ENCODE measurements around the gene TRMT10B.
"Not testable (repeated sequence)": the region's sequence is repeated elsewhere in the genome, so short reads cannot be mapped to it uniquely, and the experiment has no call there.

TRMT10B gene

GRCh38 chr9:37800631-37801286, 47.2 kb downstream of the TRMT10B start, which contains the start of gene DCAF10:
TSS of gene DCAF10 (plus strand) at chr9:37800797. CDS start at chr9:37800867, 70 bp downstream.
- DNase-seq (ENCODE audit: low spot score), result peak; percentile 97

GRCh38 chr9:37801287-37801850, 47.8 kb downstream of the TRMT10B start:
- DNase-seq (ENCODE audit: low spot score), result peak; percentile 69

GRCh38 chr9:37801959-37802711, 48.5 kb downstream of the TRMT10B start:
- no peak for DNase-seq (ENCODE audit: low spot score)

- DNase-seq (ENCODE audit: low spot score), result no peak
These were observed 52.7 kb downstream of the TRMT10B start for GRCh38 chr9:37806271-37806670.

GRCh38 chr9:37809676-37810075, 56.1 kb downstream of the TRMT10B start:
- not testable (repeated sequence) for DNase-seq (ENCODE audit: low spot score)

- no peak for DNase-seq (ENCODE audit: low spot score)
These were observed 58.4 kb downstream of the TRMT10B start for GRCh38 chr9:37811906-37812476.

GRCh38 chr9:37812773-37813379, 59.3 kb downstream of the TRMT10B start:
- no peak for DNase-seq (ENCODE audit: low spot score)

GRCh38 chr9:37818849-37819248, 65.2 kb downstream of the TRMT10B start:
- DNase-seq (ENCODE audit: low spot score), result no peak

GRCh38 chr9:37820142-37820541, 66.5 kb downstream of the TRMT10B start:
- no peak for DNase-seq (ENCODE audit: low spot score)

- not testable (repeated sequence) for DNase-seq (ENCODE audit: low spot score)
These were observed 71.6 kb downstream of the TRMT10B start for GRCh38 chr9:37825174-37825573.

- DNase-seq (ENCODE audit: low spot score), result no peak
These were observed 74.0 kb downstream of the TRMT10B start for GRCh38 chr9:37827483-37828165.

Measured in left forelimb (tissue), 1 donor.